Lower leg skin (tissue), 3 donors: ENCODE results near the gene EYS.

Experiments
- POLR2A ChIP-seq, 2 donors: fragments of 450-650 bp; IDR thresholded peaks; one replicate each; pipeline ENCODE4 v1.6.1; 2016 to 2017; ENCODE audit warnings: antibody characterized with exemption in 2 of 2, mild to moderate bottlenecking in 1 of 2, moderate library complexity in 1 of 2
- TF ChIP-seq, protein P1 (sequence below), 3 donors: fragments of 450-650 bp; IDR thresholded peaks; one replicate each; pipeline ENCODE4 v1.5.1; 2016; ENCODE audit warnings: antibody characterized with exemption in 3 of 3, mild to moderate bottlenecking in 3 of 3, moderate library complexity in 2 of 3

DNA sequence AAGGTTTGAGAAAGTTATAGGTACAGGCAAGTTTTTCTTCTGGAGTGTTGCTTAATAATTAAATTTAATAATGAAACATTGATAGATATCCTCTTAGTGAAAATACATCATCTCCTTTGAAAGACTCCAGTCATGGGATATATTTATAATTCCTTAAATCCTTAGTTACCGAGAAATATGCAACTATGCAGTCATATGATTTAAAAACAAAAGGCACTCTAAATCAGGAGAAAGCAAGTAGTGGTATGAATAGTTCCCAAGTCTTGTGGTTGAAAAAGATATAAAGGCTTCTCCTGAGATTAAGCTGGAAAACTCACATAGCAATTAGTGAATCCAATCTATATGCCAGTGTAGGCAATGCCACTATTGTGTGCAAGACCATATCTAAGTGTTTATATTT lies 475.4 kb downstream of the EYS start:
- TF ChIP-seq, protein P1, sequence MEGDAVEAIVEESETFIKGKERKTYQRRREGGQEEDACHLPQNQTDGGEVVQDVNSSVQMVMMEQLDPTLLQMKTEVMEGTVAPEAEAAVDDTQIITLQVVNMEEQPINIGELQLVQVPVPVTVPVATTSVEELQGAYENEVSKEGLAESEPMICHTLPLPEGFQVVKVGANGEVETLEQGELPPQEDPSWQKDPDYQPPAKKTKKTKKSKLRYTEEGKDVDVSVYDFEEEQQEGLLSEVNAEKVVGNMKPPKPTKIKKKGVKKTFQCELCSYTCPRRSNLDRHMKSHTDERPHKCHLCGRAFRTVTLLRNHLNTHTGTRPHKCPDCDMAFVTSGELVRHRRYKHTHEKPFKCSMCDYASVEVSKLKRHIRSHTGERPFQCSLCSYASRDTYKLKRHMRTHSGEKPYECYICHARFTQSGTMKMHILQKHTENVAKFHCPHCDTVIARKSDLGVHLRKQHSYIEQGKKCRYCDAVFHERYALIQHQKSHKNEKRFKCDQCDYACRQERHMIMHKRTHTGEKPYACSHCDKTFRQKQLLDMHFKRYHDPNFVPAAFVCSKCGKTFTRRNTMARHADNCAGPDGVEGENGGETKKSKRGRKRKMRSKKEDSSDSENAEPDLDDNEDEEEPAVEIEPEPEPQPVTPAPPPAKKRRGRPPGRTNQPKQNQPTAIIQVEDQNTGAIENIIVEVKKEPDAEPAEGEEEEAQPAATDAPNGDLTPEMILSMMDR (IDR thresholded peaks at IDR 0.05): no peak
- no peak for TF ChIP-seq POLR2A (IDR thresholded peaks at IDR 0.05)
